HG02885 (cell line): ENCODE results near the gene TBCK.
"Not testable (repeated sequence)": the region's sequence is repeated elsewhere in the genome, so short reads cannot be mapped to it uniquely, and the experiment has no call there.

ENCODE experiments used
- ATAC-seq: cut with Tn5 transposase; IDR thresholded peaks from one replicate; pipeline ENCODE4 v1.9.1; 2021; ENCODE audit warnings: mild to moderate bottlenecking; ENCODE audit not compliant: unreplicated experiment, poor library complexity

TBCK gene

GRCh38 chr4:106323119-106323518 lies 7.1 kb upstream of the TBCK start:
- peak; percentile 36 for ATAC-seq

- ATAC-seq, result not testable (repeated sequence)
These were observed 5.8 kb upstream of the TBCK start for GRCh38 chr4:106321814-106322213.

- ATAC-seq, result not testable (repeated sequence)
These were observed 5.2 kb upstream of the TBCK start for GRCh38 chr4:106321168-106321567.

- no peak for ATAC-seq
These were observed 4.2 kb upstream of the TBCK start for GRCh38 chr4:106320235-106320634.

GRCh38 chr4:106318511-106318910 lies 2.5 kb upstream of the TBCK start:
- no peak for ATAC-seq

GRCh38 chr4:106317815-106318214 lies 1.8 kb upstream of the TBCK start:
- ATAC-seq, result no peak

GRCh38 chr4:106316773-106317409 lies 882 bp upstream of the TBCK start:
- ATAC-seq, result peak; percentile 1

- peak; percentile 30 for ATAC-seq
These were observed 487 bp downstream of the TBCK start for GRCh38 chr4:106315476-106315967.

GRCh38 chr4:106314960-106315359 lies 1.0 kb downstream of the TBCK start:
- no peak for ATAC-seq

GRCh38 chr4:106312997-106313522 lies 2.9 kb downstream of the TBCK start:
- ATAC-seq, result no peak

GRCh38 chr4:106312377-106312776 lies 3.6 kb downstream of the TBCK start:
- no peak for ATAC-seq

GRCh38 chr4:106306561-106306960 lies 9.4 kb downstream of the TBCK start:
- ATAC-seq, result no peak

- ATAC-seq, result no peak
These were observed 10.5 kb downstream of the TBCK start for GRCh38 chr4:106305435-106306055.

GRCh38 chr4:106304632-106305031 lies 11.4 kb downstream of the TBCK start:
- no peak for ATAC-seq

- ATAC-seq, result no peak
These were observed 12.3 kb downstream of the TBCK start for GRCh38 chr4:106303548-106304281.

GRCh38 chr4:106302062-106302438 lies 14.0 kb downstream of the TBCK start:
- ATAC-seq, result no peak

GRCh38 chr4:106301393-106302061 lies 14.5 kb downstream of the TBCK start:
- no peak for ATAC-seq

- no peak for ATAC-seq
These were observed 16.0 kb downstream of the TBCK start for GRCh38 chr4:106299977-106300376.

- ATAC-seq, result no peak
These were observed 18.6 kb downstream of the TBCK start for GRCh38 chr4:106297245-106298035.

- no peak for ATAC-seq
These were observed 21.9 kb downstream of the TBCK start for GRCh38 chr4:106294062-106294461.
